B cell (primary cell): ENCODE measurements around the gene SCNM1. TPM values are rescaled to one million over a fixed set of nuclear protein-coding genes. Genes with fewer than 3 reads are reported as not detected.

Experiments
- ATAC-seq: fragments of 200-7000 bp; cut with Tn5 transposase; one replicate; pipeline ENCODE4 v1.10.0; 2021; ENCODE audit warnings: low read depth, mild to moderate bottlenecking, moderate number of reproducible peaks, moderate library complexity
- CTCF ChIA-PET: fragments of 350-600 bp; sonication (Branson Sonifier 250); formaldehyde crosslinking; loops from one replicate; lab custom pipeline; 2021; ENCODE audit warnings: antibody characterized with exemption, inconsistent platforms; lab: Charles Lee
- POLR2A ChIA-PET: fragments of 350-600 bp; sonication (Branson Sonifier 250); formaldehyde crosslinking; loops from one replicate; lab custom pipeline; 2021; ENCODE audit warnings: antibody characterized with exemption; lab: Charles Lee
- DNase-seq: peaks from one replicate; pipeline ENCODE4 v3.0.0; 2013
- H2AFZ ChIP-seq: 2 replicates; pipeline ENCODE4 v1.6.1; 2012; ENCODE audit warnings: mild to moderate bottlenecking, low read depth, low read length; ENCODE audit not compliant: insufficient read depth, poor library complexity, severe bottlenecking
- H3K27ac ChIP-seq, 2 donors: 1 replicate in 1 of 2; 2 replicates in 1 of 2; pipeline ENCODE4 v1.5.1; 2012 to 2013; ENCODE audit warnings: low read length in 2 of 2, mild to moderate bottlenecking in 2 of 2, moderate library complexity in 1 of 2
- H3K27me3 ChIP-seq, 4 experiments: fragments of 200-600 bp in 1 of 4; sonication (generic) in 1 of 4; replicated peaks in 1 of 4; 1 replicate in 2 of 4; 2 replicates in 2 of 4; pipeline versions ENCODE4 v1.6.1 to v1.7.0; 2013 to 2016; ENCODE audit warnings: low read length in 3 of 4, mild to moderate bottlenecking in 2 of 4, mixed read lengths in 1 of 4, moderate library complexity in 1 of 4; ENCODE audit not compliant: insufficient read depth in 4 of 4, control insufficient read depth in 3 of 4; ENCODE audit errors: control extremely low read depth in 1 of 4
- H3K36me3 ChIP-seq, 2 experiments: replicated peaks in 1 of 2; 1 replicate in 1 of 2; 2 replicates in 1 of 2; pipeline versions ENCODE4 v1.6.1 to v1.7.1; 2013; ENCODE audit warnings: low read length in 1 of 2; ENCODE audit not compliant: insufficient read depth in 2 of 2, control insufficient read depth in 1 of 2; ENCODE audit errors: control extremely low read depth in 1 of 2, extremely low read depth in 1 of 2
- H3K4me1 ChIP-seq, 2 donors: fragments of 200-600 bp in 1 of 2; sonication (generic) in 1 of 2; 1 replicate in 1 of 2; 2 replicates in 1 of 2; pipeline versions ENCODE4 v1.5.1 to v1.6.1; 2013 to 2017; ENCODE audit warnings: low read length in 2 of 2; ENCODE audit not compliant: control insufficient read depth in 2 of 2, insufficient read depth in 2 of 2
- H3K4me2 ChIP-seq: replicated peaks from 2 replicates; pipeline ENCODE3; 2012; ENCODE audit warnings: mild to moderate bottlenecking, low read depth, low read length; ENCODE audit not compliant: poor library complexity, severe bottlenecking
- H3K4me3 ChIP-seq, 5 experiments: fragments of 200-600 bp in 1 of 5; sonication (generic) in 1 of 5; 1 replicate in 3 of 5; 2 replicates in 2 of 5; pipeline versions ENCODE4 v1.5.1 to v1.7.0; 2011 to 2016; ENCODE audit warnings: low read length in 4 of 5, mild to moderate bottlenecking in 4 of 5, low read depth in 2 of 5, control low read depth in 1 of 5, moderate library complexity in 1 of 5; ENCODE audit not compliant: insufficient read depth in 1 of 5; ENCODE audit errors: control extremely low read depth in 1 of 5, extremely low read depth in 1 of 5
- H3K79me2 ChIP-seq: fragments of 200-600 bp; sonication (generic); one replicate; pipeline ENCODE4 v1.6.0; 2016; ENCODE audit warnings: low read length; ENCODE audit not compliant: control insufficient read depth, insufficient read depth
- H3K9ac ChIP-seq: fragments of 200-600 bp; sonication (generic); 2 replicates; pipeline ENCODE4 v1.6.1; 2017; ENCODE audit warnings: mild to moderate bottlenecking, low read length, moderate library complexity
- H3K9me3 ChIP-seq, 3 donors: one replicate each; pipeline versions ENCODE4 v1.6.1 to v1.7.1; 2013; ENCODE audit warnings: low read length in 2 of 3; ENCODE audit not compliant: control insufficient read depth in 2 of 3, insufficient read depth in 1 of 3; ENCODE audit errors: control extremely low read depth in 1 of 3
- H4K20me1 ChIP-seq: 2 replicates; pipeline ENCODE4 v1.6.0; 2012; ENCODE audit warnings: mild to moderate bottlenecking, low read length; ENCODE audit not compliant: insufficient read depth, control insufficient read depth, poor library complexity, severe bottlenecking
- H3K27ac Mint-ChIP-seq: one replicate; pipeline ENCODE4 v1.8.0; 2021; ENCODE audit warnings: mixed read lengths
- H3K27me3 Mint-ChIP-seq: one replicate; pipeline ENCODE4 v1.8.0; 2021; ENCODE audit warnings: mixed read lengths
- H3K4me1 Mint-ChIP-seq: one replicate; pipeline ENCODE4 v1.8.0; 2021; ENCODE audit warnings: mixed read lengths
- H3K4me3 Mint-ChIP-seq: one replicate; pipeline ENCODE4 v1.8.0; 2021; ENCODE audit warnings: mixed read lengths
- H3K9me3 Mint-ChIP-seq: one replicate; pipeline ENCODE4 v1.8.0; 2022; ENCODE audit warnings: mixed read lengths; ENCODE audit not compliant: insufficient read depth
- EZH2 ChIP-seq: IDR thresholded peaks from 2 replicates; pipeline ENCODE4 v1.6.1; 2012; ENCODE audit warnings: borderline replicate concordance, low read depth, mild to moderate bottlenecking, moderate library complexity, low read length; ENCODE audit not compliant: insufficient read depth, poor library complexity, severe bottlenecking
- WGBS: methylation state at CpG from one replicate; pipeline ENCODE4 v1.1.5; 2013; ENCODE audit warnings: missing lambda C conversion rate; ENCODE audit not compliant: insufficient coverage; 5-methylcytosine and 5-hydroxymethylcytosine counted together
- intact Hi-C: fragments of 100-400 bp; cut with micrococcal nuclease; formaldehyde crosslinking; loops from one replicate; pipeline ENCODE4 v1.10.0; 2022
- polyA plus RNA-seq: library from polyadenylated mRNA; depleted of rRNA; stranded (reverse); fragments of >200 nt; gene quantifications from 2 replicates; pipeline ENCODE4 v1.2.3, GENCODE V29; 2012
- total RNA-seq, 2 donors: library from RNA; stranded (reverse); fragments of 120-200 nt in 1 of 2; gene quantifications; 1 replicate in 1 of 2; 2 replicates in 1 of 2; pipeline versions ENCODE4 v1.2.3 to v1.2.4, GENCODE V29; 2013 to 2022
- TF ChIP-seq, protein P1 (sequence below): fragments of 200-600 bp; IDR thresholded peaks from one replicate; pipeline ENCODE4 v1.8.0; 2022; ENCODE audit warnings: antibody characterized with exemption, mild to moderate bottlenecking

Gene SCNM1
- total and polyA plus RNA-seq, 2 donors (not counting 1 experiment from before 2014, with no cell fraction given): 46.5 to 53.6 TPM

DNA sequence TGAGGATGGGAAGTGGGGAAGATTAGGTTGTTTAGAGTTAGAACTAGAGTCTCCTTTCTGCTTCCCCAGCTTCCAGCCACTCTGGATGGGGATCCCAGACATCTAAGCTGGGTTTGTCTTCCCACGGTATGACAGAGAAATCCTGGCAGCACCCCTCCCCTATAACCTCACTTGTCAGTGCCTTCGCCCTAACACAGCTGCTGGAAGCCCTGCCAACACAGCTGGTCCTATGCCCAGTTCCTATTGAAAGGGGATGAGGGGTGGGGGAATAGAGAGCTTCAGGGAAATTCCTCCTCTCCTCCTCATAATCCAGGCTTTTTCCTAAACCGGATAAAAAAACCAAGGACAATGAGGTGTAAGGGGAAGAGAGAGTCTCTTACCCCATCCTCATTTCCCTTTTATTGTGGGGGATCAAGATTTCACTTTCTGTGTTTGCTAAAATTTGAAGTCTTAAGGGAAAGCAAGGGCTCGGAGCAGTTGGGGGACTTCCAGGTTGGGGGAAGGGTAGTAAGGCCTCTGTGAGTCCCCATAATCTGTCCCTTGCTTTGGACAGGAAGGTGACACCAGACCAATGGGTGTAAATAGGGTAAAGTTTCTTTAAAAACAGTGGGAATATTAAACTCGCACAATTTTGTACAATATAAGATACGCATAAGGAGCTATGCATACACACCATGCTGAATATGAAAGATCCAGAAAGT lies 9.2 kb downstream of the SCNM1 start:
- Histone ChIP-seq H3K9ac (no peak overlapping the region), H3K79me2 (no peaks in the 10 kb centered on the region), H3K27me3 (no peaks in the 10 kb centered on the region), H3K4me1 (no peaks in the 10 kb centered on the region), H3K36me3 (peaks cover 5 to 49% of the 10 kb centered on the region in 2 experiments), H3K4me3 (no peak overlapping the region), H4K20me1 (no peaks in the 10 kb centered on the region), H3K4me2 (no peak overlapping the region), H2AFZ (no peak overlapping the region), H3K9me3 (no peaks in the 10 kb centered on the region), H3K27ac (no peak overlapping the region)
- WGBS: no CpG with 5 or more reads among the region's 6 CpGs
- no peak for TF ChIP-seq EZH2
- TF ChIP-seq, protein P1, sequence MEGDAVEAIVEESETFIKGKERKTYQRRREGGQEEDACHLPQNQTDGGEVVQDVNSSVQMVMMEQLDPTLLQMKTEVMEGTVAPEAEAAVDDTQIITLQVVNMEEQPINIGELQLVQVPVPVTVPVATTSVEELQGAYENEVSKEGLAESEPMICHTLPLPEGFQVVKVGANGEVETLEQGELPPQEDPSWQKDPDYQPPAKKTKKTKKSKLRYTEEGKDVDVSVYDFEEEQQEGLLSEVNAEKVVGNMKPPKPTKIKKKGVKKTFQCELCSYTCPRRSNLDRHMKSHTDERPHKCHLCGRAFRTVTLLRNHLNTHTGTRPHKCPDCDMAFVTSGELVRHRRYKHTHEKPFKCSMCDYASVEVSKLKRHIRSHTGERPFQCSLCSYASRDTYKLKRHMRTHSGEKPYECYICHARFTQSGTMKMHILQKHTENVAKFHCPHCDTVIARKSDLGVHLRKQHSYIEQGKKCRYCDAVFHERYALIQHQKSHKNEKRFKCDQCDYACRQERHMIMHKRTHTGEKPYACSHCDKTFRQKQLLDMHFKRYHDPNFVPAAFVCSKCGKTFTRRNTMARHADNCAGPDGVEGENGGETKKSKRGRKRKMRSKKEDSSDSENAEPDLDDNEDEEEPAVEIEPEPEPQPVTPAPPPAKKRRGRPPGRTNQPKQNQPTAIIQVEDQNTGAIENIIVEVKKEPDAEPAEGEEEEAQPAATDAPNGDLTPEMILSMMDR: no peak
- intact Hi-C loops: no loop called here
- ChIA-PET CTCF (interaction anchor here (1.0 to 2.3 kb wide), 7 partner anchors 9 to 77 kb away, joined by 3 to 9 read pairs (median 4); partner anchors contain the start of genes SCNM1, TNFAIP8L2 and VPS72), POLR2A (interaction anchor here (1.0 kb wide), 1 partner anchor 15 kb away, joined by 4 read pairs; the partner anchor contains the start of gene VPS72)
- Mint-ChIP-seq H3K4me1 (peaks cover 2% of the 10 kb centered on the region), H3K4me3 (no peak overlapping the region), H3K9me3 (no peaks in the 10 kb centered on the region), H3K27ac (no peak overlapping the region), H3K27me3 (no peaks in the 10 kb centered on the region)
- DNase-seq (no peak), ATAC-seq (no peak)

DNA sequence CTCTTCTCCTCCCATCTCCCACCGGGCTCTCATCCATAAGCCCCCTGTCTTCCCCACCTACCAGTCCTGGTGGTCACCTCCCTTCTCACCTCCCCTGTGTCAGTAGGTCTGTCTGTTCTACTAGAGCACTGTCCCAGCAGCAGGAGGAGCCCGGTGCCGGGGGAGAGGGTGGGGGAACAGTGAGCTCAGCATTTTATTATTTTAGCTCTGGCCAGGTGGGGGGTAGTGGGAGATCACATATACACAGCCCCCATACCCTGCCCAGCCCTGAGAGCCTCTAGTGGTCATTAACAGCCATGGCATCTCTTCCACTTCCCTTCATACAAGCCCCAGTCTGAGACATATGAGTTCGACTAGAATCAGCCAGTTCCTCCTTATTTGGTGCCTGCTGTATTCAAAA lies 9.9 kb downstream of the SCNM1 start, which contains the start of gene TMOD4:
Gene TMOD4, minus strand, starts transcription at position 119 of the 400 bp plus-strand sequence. CDS start 1,106 bp downstream, outside the sequence.
- H3K36me3 ChIP-seq: peaks cover 8 to 47% of the 10 kb centered on the region in 2 experiments
- TF ChIP-seq EZH2: no peak
- TF ChIP-seq, protein P1: peak; percentile 54
- no peak within 1 kb of the TSS for H3K4me2 ChIP-seq
- no peak within 1 kb of the TSS for H3K4me3 ChIP-seq
- H3K9me3 Mint-ChIP-seq: no peaks in the 10 kb centered on the region
- no peaks in the 10 kb centered on the region for H3K27me3 Mint-ChIP-seq
- no peak within 1 kb of the TSS for H2AFZ ChIP-seq
- ChIA-PET POLR2A (interaction anchor here (1.0 kb wide), 1 partner anchor 14 kb away, joined by 4 read pairs; the partner anchor contains the start of gene VPS72), CTCF (interaction anchor here (1.0 to 2.3 kb wide), 6 partner anchors 9 to 76 kb away, joined by 3 to 9 read pairs (median 4); partner anchors contain the start of genes SCNM1, TNFAIP8L2 and VPS72)
- WGBS: 0% methylated on average over 1 of the region's 4 CpGs
- H3K4me3 Mint-ChIP-seq: no peak within 1 kb of the TSS
- H4K20me1 ChIP-seq: no peaks in the 10 kb centered on the region
- H3K9me3 ChIP-seq: no peaks in the 10 kb centered on the region
- H3K27me3 ChIP-seq: no peaks in the 10 kb centered on the region
- H3K4me1 Mint-ChIP-seq: peaks cover 2% of the 10 kb centered on the region
- ATAC-seq (peak; percentile 69), DNase-seq (no peak)
- no peaks in the 10 kb centered on the region for H3K79me2 ChIP-seq
- H3K4me1 ChIP-seq: no peaks in the 10 kb centered on the region
- peak within 1 kb of the TSS; percentile 32 for H3K27ac Mint-ChIP-seq
- H3K27ac ChIP-seq: no peak within 1 kb of the TSS
- no peak within 1 kb of the TSS for H3K9ac ChIP-seq
- intact Hi-C loops: no loop called here
